ENCODE data around the gene GPRC5D. TPM values are rescaled to one million over a fixed set of nuclear protein-coding genes. Genes with fewer than 3 reads are reported as not detected.
A peak's percentile ranks its signal among the peaks of the same experiment; 100 is the strongest.

The GPRC5D gene
- total RNA-seq, 2 experiments from 2014 or later = not detected

GRCh38 chr12:12903642-12904609 is 48.0 kb downstream of the GPRC5D start:
- H3K27ac Mint-ChIP-seq = no peak overlapping the region
- no peaks in the 10 kb centered on the region for H3K9me3 Mint-ChIP-seq (ENCODE audit: low read depth)
- H3K4me3 Mint-ChIP-seq = no peak overlapping the region
- ATAC-seq (no peak), DNase-seq (no peak)
- peaks cover 19% of the 10 kb centered on the region for H3K4me1 Mint-ChIP-seq
- no peaks in the 10 kb centered on the region for H3K36me3 Mint-ChIP-seq
- peaks cover 33% of the 10 kb centered on the region for H3K27me3 Mint-ChIP-seq
- CTCF ChIA-PET = interaction anchor here (1.2 kb wide), 1 partner anchor 12 kb away, joined by 4 read pairs; no protein-coding TSS in a partner anchor

- no peak overlapping the region for H3K4me3 Mint-ChIP-seq
- CTCF ChIA-PET = no interaction called here
- DNase-seq (no peak), ATAC-seq (no peak)
- H3K27ac Mint-ChIP-seq = no peak overlapping the region
- peaks cover 35% of the 10 kb centered on the region for H3K27me3 Mint-ChIP-seq
- no peaks in the 10 kb centered on the region for H3K36me3 Mint-ChIP-seq
- no peaks in the 10 kb centered on the region for H3K9me3 Mint-ChIP-seq (ENCODE audit: low read depth)
- H3K4me1 Mint-ChIP-seq = peaks cover 18% of the 10 kb centered on the region
These were observed 49.9 kb downstream of the GPRC5D start for GRCh38 chr12:12902036-12902435.

- Mint-ChIP-seq H3K27ac (no peak overlapping the region), H3K27me3 (peaks cover 37% of the 10 kb centered on the region), H3K36me3 (no peaks in the 10 kb centered on the region), H3K4me1 (peaks cover 18% of the 10 kb centered on the region), H3K4me3 (no peak overlapping the region), H3K9me3 (ENCODE audit: low read depth) (no peaks in the 10 kb centered on the region)
- no peak for ATAC-seq
- CTCF ChIA-PET = no interaction called here
- no peak for DNase-seq
These were observed 50.7 kb downstream of the GPRC5D start for GRCh38 chr12:12901158-12901791.

- H3K36me3 Mint-ChIP-seq = no peaks in the 10 kb centered on the region
- H3K9me3 Mint-ChIP-seq (ENCODE audit: low read depth) = no peaks in the 10 kb centered on the region
- DNase-seq = no peak
- H3K4me1 Mint-ChIP-seq = peaks cover 18% of the 10 kb centered on the region
- no peak overlapping the region for H3K27ac Mint-ChIP-seq
- H3K4me3 Mint-ChIP-seq = no peak overlapping the region
- CTCF ChIA-PET = no interaction called here
- H3K27me3 Mint-ChIP-seq = peaks cover 37% of the 10 kb centered on the region
- no peak for ATAC-seq
These were observed 51.2 kb downstream of the GPRC5D start for GRCh38 chr12:12900786-12901157.

DNA sequence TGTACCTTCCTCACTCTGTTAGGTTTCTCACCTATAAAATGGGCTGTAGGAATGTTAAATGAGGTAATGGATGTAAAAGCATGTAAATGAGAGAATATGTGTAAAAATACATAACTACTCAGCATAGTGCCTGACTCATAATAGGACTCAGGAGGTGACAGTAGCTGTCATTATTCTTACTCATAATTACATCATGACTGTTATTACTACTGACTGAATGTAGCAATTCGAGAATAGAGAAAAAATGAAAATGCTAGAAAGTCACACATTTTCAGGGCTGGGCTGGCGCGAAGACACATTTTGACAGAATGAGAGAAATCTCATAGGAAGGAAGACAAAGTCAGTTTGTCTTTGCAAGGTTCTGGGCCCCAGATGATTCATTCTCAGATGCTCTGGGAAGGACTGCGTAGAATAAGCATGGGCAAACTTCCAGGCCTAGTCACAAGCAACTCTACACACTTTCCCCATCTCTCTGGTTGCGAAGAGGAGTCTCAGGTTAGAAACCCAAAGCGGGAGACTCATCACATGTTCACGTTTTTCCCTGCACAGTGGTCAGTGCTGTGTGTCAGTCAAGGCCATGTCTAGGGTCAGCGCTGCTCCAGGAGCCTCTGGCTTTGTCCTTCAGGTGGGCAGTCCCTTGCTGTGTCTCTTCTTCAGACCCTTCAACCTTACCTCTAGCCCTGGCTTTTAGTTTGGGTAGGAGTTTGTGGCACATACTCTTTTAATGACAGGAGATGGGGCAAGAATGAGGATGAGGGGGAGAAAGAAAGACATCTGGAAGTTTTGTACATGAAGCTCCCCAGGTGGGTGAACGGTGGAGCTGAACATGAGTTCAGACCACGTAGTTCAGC is 52.2 kb downstream of the GPRC5D start:
- Mint-ChIP-seq H3K27me3 (peaks cover 37% of the 10 kb centered on the region), H3K4me3 (no peak overlapping the region), H3K27ac (no peak overlapping the region), H3K9me3 (ENCODE audit: low read depth) (no peaks in the 10 kb centered on the region), H3K4me1 (peaks cover 18% of the 10 kb centered on the region), H3K36me3 (no peaks in the 10 kb centered on the region)
- CTCF ChIA-PET = interaction anchor here (0.9 kb wide), 2 partner anchors 17 to 86 kb away, joined by 3 to 4 read pairs; no protein-coding TSS in a partner anchor
- DNase-seq (peak; percentile 67), ATAC-seq (peak; percentile 79)

- no peak overlapping the region for H3K27ac Mint-ChIP-seq
- DNase-seq = no peak
- H3K36me3 Mint-ChIP-seq = no peaks in the 10 kb centered on the region
- ATAC-seq = no peak
- CTCF ChIA-PET = interaction anchor here (0.9 kb wide), 1 partner anchor 85 kb away, joined by 3 read pairs; no protein-coding TSS in a partner anchor
- H3K4me3 Mint-ChIP-seq = no peak overlapping the region
- peaks cover 18% of the 10 kb centered on the region for H3K4me1 Mint-ChIP-seq
- H3K27me3 Mint-ChIP-seq = peaks cover 32% of the 10 kb centered on the region
- no peaks in the 10 kb centered on the region for H3K9me3 Mint-ChIP-seq (ENCODE audit: low read depth)
These were observed 53.0 kb downstream of the GPRC5D start for GRCh38 chr12:12898911-12899511.

DNA sequence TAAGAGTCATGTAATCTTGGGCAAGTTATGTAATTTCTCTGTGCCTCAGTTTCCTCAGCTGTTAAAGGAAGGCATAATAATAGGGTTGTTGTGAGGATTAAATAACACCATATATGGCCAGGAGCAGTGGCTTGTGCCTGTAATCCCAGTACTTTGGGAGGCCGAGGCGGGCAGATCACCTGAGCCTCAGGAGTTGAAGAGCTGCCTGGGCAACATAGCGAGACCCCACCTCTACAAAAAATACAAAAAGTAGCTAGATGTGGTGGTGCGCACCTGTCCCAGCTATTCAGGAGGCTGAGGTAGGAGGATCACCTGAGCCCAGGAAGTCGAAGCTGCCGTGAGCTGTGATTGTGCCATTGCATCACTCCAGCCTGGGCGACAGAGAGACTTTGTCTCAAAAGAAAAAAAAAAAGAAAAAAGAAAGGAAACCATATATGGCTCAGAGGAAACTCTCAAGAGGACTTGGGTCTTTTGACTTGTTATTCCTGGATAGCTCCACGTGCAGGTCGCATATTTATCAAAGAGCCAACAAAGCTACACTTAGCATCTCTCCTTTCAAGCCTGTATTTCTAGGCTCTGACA is 53.7 kb downstream of the GPRC5D start:
- H3K4me1 Mint-ChIP-seq = peaks cover 18% of the 10 kb centered on the region
- no peaks in the 10 kb centered on the region for H3K36me3 Mint-ChIP-seq
- no peak overlapping the region for H3K27ac Mint-ChIP-seq
- DNase-seq (no peak), ATAC-seq (no peak)
- H3K9me3 Mint-ChIP-seq (ENCODE audit: low read depth) = no peaks in the 10 kb centered on the region
- peaks cover 31% of the 10 kb centered on the region for H3K27me3 Mint-ChIP-seq
- H3K4me3 Mint-ChIP-seq = no peak overlapping the region
- CTCF ChIA-PET = no interaction called here

- Mint-ChIP-seq H3K4me1 (peaks cover 18% of the 10 kb centered on the region), H3K36me3 (no peaks in the 10 kb centered on the region), H3K9me3 (ENCODE audit: low read depth) (no peaks in the 10 kb centered on the region), H3K27me3 (peaks cover 41% of the 10 kb centered on the region), H3K4me3 (no peak overlapping the region), H3K27ac (no peak overlapping the region)
- CTCF ChIA-PET = interaction anchor here (1.1 kb wide), 1 partner anchor 315 kb away, joined by 6 read pairs; no protein-coding TSS in a partner anchor
- ATAC-seq = no peak
- DNase-seq = no peak
These were observed 54.7 kb downstream of the GPRC5D start for GRCh38 chr12:12897302-12897701.

DNA sequence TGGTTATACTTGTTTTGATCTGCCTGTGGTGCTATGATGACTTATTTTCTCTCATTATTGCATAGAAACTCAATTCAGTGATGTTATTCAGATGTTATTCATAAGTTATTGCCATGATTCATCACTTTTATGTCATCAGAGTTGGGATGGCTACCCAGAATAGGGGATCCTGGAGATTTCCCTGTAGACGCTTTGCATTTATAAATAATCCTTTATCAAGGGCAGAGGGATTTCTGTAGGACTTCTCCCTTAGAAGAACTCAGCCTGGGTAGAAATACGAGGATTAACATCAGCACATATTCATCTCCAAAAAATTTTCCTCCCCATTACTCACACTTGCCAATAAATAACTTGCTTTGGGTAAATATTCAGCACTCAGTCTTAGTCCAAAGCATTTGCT is 55.7 kb downstream of the GPRC5D start:
- H3K27me3 Mint-ChIP-seq = peaks cover 43% of the 10 kb centered on the region
- no peaks in the 10 kb centered on the region for H3K9me3 Mint-ChIP-seq (ENCODE audit: low read depth)
- no peak overlapping the region for H3K27ac Mint-ChIP-seq
- H3K36me3 Mint-ChIP-seq = no peaks in the 10 kb centered on the region
- CTCF ChIA-PET = interaction anchor here (0.7 kb wide), 1 partner anchor 1828 kb away, joined by 3 read pairs; no protein-coding TSS in a partner anchor
- H3K4me1 Mint-ChIP-seq = peaks cover 18% of the 10 kb centered on the region
- no peak overlapping the region for H3K4me3 Mint-ChIP-seq
- DNase-seq (no peak), ATAC-seq (no peak)

- Mint-ChIP-seq H3K4me3 (no peak overlapping the region), H3K36me3 (no peaks in the 10 kb centered on the region), H3K27me3 (peaks cover 63% of the 10 kb centered on the region), H3K27ac (no peak overlapping the region), H3K4me1 (peaks cover 5% of the 10 kb centered on the region), H3K9me3 (ENCODE audit: low read depth) (no peaks in the 10 kb centered on the region)
- DNase-seq = no peak
- CTCF ChIA-PET = interaction anchor here (1.1 kb wide), 1 partner anchor 104 kb away, joined by 3 read pairs; no protein-coding TSS in a partner anchor
- no peak for ATAC-seq
These were observed 58.5 kb downstream of the GPRC5D start for GRCh38 chr12:12893438-12893837.

DNA sequence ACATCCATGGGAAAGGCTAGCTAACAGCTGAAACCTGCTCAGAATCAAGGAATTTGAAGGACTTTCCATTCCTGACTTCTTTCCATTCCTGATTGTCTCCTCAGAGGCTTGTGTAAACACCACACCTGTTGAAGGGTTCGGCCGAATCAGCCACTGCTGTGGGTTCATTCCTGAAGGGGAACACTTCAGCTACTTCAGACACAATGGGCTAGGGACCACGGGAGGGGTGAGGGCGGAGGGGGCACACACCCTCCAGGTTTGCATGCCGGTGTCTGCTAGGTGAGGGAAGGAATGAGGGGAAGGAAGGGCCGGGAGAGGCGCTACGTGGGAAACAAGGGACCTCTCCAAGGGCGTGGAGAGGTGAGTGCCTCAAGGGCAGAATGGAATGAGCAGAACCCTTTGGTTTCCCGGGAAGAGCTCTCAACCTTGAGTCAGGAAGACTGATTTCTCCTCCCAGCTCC is 59.3 kb downstream of the GPRC5D start:
- no peak for ATAC-seq
- no peak overlapping the region for H3K27ac Mint-ChIP-seq
- peaks cover 70% of the 10 kb centered on the region for H3K27me3 Mint-ChIP-seq
- CTCF ChIA-PET = interaction anchor here (1.1 to 1.2 kb wide), 2 partner anchors 56 to 103 kb away, joined by 3 read pairs; no protein-coding TSS in a partner anchor
- no peaks in the 10 kb centered on the region for H3K36me3 Mint-ChIP-seq
- no peak for DNase-seq
- no peak overlapping the region for H3K4me3 Mint-ChIP-seq
- H3K9me3 Mint-ChIP-seq (ENCODE audit: low read depth) = no peaks in the 10 kb centered on the region
- H3K4me1 Mint-ChIP-seq = peaks cover 5% of the 10 kb centered on the region

- no peaks in the 10 kb centered on the region for H3K9me3 Mint-ChIP-seq (ENCODE audit: low read depth)
- DNase-seq (no peak), ATAC-seq (no peak)
- no peaks in the 10 kb centered on the region for H3K36me3 Mint-ChIP-seq
- H3K4me3 Mint-ChIP-seq = no peak overlapping the region
- CTCF ChIA-PET = interaction anchor here (1.2 kb wide), 1 partner anchor 55 kb away, joined by 3 read pairs; no protein-coding TSS in a partner anchor
- H3K27me3 Mint-ChIP-seq = peaks cover 73% of the 10 kb centered on the region
- no peak overlapping the region for H3K27ac Mint-ChIP-seq
- H3K4me1 Mint-ChIP-seq = peaks cover 5% of the 10 kb centered on the region
These were observed 60.1 kb downstream of the GPRC5D start for GRCh38 chr12:12891881-12892355.
